HFF-Myc (cell line): ENCODE results near the gene PRB2.
"Not testable (repeated sequence)": the region's sequence is repeated elsewhere in the genome, so short reads cannot be mapped to it uniquely, and the experiment has no call there.

Experiments used
- DNase-seq: peaks from one replicate; pipeline ENCODE4 v3.0.0-alpha.2; 2011; ENCODE audit warnings: low read depth; ENCODE audit errors: extremely low read depth
- H3K4me3 ChIP-seq: replicated peaks from 2 replicates; pipeline ENCODE4 v1.5.1; 2011; ENCODE audit warnings: low read depth, mild to moderate bottlenecking, control low read depth, low read length
- TF ChIP-seq, protein P1 (sequence below): IDR thresholded peaks from 2 replicates; pipeline ENCODE4 v1.5.1; 2012; ENCODE audit warnings: mild to moderate bottlenecking, low read depth, low read length, control low read depth; ENCODE audit errors: missing control alignments

Gene PRB2

DNA sequence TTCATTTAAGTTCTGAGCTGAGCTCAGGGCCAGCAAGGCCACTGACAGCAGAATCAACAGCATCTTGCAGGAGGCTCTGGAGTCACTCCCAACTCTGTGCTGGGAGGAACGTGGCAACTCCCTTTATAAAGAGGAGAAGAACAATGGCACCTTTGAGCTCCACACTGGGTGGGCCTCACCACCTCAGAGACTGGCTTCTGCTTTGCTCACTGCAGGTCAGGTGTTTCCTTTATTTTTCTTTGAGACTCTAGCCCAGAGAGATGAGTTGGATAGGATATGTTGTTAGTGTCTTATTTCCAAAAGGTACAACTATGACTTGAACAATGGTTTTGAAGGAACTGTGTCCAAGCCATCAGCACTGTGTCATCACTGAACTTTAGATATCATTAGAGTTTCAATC is at the start of gene PRB2:
Gene PRB2, minus strand, starts transcription at position 101 of the 400 bp plus-strand sequence. Its CDS starts 38 bp downstream, at position 63.
- DNase-seq: not testable (repeated sequence)

DNA sequence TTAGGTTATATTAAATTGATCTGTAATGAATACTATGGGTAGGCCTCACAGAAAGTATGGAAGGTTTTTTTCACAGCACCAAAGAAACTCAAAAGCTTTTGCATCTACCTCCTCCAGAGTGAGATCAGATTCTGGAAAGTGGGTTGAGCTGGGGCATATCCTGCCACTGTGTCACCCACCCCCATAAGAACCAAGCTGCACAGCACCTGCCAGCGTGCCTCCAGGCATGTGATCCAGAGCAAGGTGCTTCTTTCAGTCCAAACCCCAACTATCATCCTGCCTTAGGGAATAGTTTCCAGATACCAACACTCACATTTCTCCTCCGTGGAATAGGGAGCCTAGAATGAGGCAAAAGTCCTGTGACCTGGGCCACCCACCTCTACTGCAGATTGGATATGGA is 42.6 kb upstream of the PRB2 start:
- no peak for DNase-seq
- TF ChIP-seq, protein P1, sequence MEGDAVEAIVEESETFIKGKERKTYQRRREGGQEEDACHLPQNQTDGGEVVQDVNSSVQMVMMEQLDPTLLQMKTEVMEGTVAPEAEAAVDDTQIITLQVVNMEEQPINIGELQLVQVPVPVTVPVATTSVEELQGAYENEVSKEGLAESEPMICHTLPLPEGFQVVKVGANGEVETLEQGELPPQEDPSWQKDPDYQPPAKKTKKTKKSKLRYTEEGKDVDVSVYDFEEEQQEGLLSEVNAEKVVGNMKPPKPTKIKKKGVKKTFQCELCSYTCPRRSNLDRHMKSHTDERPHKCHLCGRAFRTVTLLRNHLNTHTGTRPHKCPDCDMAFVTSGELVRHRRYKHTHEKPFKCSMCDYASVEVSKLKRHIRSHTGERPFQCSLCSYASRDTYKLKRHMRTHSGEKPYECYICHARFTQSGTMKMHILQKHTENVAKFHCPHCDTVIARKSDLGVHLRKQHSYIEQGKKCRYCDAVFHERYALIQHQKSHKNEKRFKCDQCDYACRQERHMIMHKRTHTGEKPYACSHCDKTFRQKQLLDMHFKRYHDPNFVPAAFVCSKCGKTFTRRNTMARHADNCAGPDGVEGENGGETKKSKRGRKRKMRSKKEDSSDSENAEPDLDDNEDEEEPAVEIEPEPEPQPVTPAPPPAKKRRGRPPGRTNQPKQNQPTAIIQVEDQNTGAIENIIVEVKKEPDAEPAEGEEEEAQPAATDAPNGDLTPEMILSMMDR: no peak
- no peak overlapping the region for H3K4me3 ChIP-seq

More for the DNA sequence above, at the start of gene PRB2:
- H3K4me3 ChIP-seq: not testable (repeated sequence)

DNA sequence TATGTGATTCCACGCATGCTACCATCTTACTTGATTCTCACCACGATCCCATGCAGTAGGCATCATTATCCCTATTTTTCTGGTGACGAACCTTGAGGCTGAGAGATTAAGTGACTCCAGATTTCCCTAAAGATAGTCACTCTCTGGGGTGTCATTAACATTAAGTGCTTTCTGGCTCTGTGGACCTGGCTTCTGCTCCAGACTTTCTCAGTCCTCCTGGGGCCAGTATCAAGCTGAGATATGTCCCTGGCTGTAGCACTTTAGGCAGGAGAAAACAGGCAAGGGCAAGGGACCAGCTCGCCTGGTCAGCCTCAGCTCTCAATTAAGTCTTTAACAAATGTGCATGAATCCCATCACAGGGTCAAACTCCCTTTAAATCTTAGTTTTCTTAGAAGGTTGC is 38.3 kb upstream of the PRB2 start:
- TF ChIP-seq, protein P1: no peak
- DNase-seq: no peak
- no peak overlapping the region for H3K4me3 ChIP-seq

GRCh38 chr12:11431486-11431885 is 36.1 kb upstream of the PRB2 start:
- TF ChIP-seq, protein P1: no peak
- no peak overlapping the region for H3K4me3 ChIP-seq
- no peak for DNase-seq

DNA sequence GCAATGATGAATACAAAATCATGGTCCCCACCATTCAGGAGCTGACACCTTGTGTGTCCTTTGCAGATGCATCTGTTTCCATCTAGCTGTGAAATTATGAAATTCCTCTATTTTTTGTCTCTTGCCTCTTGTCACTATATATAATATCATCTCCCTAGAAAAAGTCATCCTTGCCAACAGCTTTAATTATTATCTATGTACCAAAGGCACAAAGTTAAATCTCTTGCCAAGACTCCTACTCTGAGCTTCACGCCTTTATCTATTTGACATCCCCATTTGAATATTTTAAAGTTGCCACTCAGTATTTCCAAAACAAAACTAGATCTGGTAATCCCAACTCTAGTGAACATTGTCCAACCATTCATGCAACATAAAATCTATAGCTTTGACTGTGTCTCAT is 32.0 kb upstream of the PRB2 start:
- DNase-seq: no peak
- TF ChIP-seq, protein P1: no peak
- H3K4me3 ChIP-seq: no peak overlapping the region

- no peak for DNase-seq
- TF ChIP-seq, protein P1: no peak
- H3K4me3 ChIP-seq: no peak overlapping the region
These were observed 17.4 kb upstream of the PRB2 start for GRCh38 chr12:11412731-11413130.

DNA sequence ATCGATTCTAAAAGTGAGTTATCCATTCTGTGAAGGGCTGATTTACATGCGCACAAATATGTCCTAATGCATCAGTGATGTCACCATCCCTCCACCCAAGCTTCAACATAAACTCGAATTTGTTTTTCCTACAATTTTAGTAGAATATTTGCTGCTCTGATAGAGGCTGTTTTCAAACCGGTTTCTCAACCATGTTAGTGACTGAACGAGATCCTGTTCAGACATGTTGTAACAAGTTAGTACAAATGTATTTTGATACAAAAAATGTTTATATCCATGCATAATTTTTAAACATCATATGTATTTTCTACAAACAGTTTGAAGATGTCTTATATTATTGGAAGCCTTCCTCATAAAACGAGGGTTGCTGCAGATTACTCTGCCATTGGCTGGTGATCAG is 12.7 kb upstream of the PRB2 start:
- no peak for DNase-seq
- H3K4me3 ChIP-seq: no peak overlapping the region
- TF ChIP-seq, protein P1: no peak
